HG02970 (cell line): Measurements from ENCODE around the gene RC3H2.
A peak's percentile ranks its signal among the peaks of the same experiment; 100 is the strongest.
"Not testable (repeated sequence)": the region's sequence is repeated elsewhere in the genome, so short reads cannot be mapped to it uniquely, and the experiment has no call there.

Experiments used
- ATAC-seq: cut with Tn5 transposase; IDR thresholded peaks from one replicate; pipeline ENCODE4 v1.9.1; 2021; ENCODE audit warnings: mild to moderate bottlenecking, moderate library complexity, moderate number of reproducible peaks; ENCODE audit not compliant: unreplicated experiment, low FRiP score

RC3H2 gene

DNA sequence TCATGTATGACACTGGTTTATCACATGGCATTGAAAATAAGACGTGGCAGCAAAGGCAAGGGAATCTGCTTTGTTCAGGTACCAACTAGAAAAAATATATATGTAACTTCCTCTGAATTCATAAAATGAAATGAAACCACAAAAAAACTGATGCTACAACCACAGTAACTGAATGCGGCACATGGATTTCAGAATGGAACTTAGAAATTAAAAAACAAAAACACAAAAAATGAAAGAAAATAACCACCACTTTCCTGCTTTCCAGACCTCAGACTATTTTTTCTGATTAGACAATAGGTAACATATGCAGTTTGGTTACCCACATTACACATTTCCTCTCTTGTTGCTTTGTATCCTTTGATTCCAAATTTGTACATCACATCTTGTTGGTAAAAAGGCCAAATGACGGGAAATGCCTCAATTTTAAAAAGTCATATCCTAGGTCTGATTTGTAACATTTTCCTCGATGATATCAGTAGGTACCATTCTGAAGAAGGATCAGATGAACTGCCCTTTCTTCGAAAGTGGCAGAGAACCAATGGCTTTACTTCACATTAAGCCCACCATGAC is 58.7 kb downstream of the RC3H2 start:
- ATAC-seq = no peak

DNA sequence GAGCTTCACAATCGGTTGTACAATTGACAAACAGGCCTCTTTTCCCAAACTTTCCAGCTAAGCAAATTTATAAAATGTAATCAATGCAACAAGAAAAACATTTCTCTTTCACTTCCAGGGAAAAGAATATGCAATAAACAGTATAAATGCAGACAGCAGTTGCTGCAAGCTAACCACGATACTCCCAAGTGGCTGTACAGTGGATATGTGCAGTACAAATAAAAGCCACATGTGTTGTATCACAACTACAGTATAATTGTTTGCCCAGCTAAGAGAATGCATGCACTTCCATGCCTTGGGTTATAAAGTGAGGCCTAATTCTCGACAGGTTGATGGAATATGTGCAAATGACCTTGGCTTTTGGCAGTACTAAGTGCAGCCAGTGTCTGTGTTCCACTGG is 60.0 kb downstream of the RC3H2 start:
- ATAC-seq = no peak

DNA sequence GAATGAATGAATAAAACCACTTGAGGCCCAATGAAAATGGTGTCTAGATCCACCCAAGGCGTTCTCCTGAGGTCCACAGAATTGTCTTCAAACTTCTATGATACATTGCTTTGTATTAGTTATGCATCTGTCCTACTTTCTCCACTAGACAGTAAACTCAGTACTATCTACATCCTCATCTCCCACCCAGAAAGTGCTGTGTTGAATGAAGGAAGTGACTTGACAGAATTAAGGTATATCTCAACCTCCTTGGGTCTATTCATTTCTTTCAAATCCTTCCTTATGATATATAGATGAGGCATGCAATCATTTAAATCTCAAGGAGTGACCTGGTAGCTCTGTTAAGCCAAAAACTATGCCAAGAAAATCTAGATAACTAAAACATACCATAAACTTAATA is 61.0 kb downstream of the RC3H2 start:
- ATAC-seq = no peak

DNA sequence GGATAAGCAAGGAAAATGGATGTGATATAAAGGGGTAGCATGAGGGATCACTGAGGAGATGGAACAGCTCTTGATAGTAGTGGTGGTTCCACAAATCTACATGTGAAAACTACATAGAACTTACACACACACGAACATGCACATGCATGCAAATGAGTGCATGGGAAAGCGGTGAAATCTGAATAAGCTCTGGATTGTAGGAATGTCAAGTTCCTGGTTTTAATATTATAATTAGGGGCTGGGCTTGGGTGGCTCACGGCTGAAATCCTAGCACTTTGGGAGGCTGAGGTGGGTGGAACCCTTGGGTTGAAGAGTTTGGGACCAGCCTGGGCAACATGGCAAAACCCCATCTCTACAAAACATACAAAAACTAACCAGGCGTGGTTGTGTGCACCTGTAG is 63.7 kb downstream of the RC3H2 start:
- no peak for ATAC-seq

DNA sequence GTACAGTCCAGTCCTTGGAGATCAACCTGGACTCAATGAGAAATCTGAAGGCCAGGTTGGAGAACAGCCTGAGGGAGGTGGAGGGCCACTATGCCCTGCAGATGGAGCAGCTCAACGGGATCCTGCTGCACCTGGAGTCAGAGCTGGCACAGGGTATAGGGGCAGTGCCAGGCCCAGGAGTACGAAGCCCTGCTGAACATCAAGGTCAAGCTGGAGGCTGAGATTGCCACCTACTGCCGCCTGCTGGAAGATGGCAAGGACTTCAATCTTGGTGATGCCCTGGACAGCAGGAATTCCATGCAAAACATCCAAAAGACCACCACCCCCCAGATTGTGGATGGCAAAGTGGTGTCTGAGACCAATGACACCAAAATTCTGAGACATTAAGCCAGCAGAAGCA is 66.7 kb downstream of the RC3H2 start:
- ATAC-seq = not testable (repeated sequence)

DNA sequence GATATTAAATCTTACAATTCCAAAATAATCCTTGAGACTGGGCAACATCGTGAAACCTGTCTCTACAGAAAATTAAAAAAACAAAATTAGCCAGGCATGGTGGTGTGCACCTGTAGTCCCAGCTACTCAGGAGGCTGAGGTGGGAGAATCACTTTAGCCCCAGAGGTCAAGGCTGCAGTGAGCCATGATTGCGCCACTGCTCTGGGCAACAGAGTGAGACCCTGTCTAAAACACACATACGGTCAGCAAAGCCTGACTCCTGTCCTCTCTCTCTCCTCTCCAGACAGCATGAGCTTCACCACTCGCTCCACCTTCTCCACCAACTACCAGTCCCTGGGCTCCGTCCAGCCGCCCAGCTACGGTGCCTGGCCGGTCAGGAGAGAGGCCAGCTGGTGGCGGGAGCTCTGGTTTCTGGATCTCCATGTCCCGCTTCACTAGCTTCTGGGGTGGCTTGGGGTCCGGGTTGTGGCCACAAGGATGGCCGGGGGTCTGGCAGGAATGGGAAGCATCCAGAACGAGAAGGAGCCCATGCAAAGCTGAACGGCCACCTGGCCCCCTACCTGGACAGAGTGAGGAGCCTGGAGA is 67.8 kb downstream of the RC3H2 start:
- no peak for ATAC-seq

DNA sequence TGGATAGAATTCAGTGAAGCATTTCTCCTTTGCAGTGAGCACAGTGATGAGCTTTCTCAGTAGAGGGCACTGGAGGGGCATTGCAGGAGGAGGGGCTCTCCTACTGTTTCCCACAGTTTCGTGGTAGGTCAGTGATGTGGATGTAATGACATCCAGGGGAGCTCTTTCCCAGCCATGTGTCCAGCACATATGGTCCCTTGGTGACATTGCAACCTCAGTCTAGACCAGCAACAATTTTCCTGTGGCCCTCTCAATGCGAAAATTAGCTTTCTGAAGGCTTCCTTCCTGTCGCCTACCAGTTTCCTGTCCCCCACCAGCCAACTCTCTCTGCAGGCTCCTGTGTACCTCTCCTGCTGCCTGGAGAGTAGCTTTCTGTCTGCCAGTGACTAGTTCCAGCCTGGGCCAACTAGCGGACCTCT is 69.8 kb downstream of the RC3H2 start:
- ATAC-seq = no peak

DNA sequence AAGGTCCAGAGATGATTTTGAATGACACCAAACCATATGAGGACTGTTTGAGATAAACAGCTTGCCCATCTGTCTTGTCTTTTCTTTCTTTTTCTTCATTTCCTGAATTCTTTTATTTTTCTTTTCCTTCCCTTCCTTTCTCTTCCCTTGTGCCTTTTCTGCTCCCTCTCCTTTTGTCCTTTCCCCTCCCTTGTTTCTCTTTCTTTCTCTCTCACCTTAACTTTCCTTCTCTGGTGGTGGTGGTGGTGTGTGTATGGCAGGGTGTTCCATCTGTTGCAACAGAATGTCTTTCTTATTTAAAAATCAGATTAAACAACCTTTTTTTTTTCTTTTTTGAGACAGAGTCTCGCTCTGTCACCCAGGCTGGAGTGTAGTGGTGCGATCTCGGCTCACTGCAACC is 73.0 kb downstream of the RC3H2 start:
- no peak for ATAC-seq

DNA sequence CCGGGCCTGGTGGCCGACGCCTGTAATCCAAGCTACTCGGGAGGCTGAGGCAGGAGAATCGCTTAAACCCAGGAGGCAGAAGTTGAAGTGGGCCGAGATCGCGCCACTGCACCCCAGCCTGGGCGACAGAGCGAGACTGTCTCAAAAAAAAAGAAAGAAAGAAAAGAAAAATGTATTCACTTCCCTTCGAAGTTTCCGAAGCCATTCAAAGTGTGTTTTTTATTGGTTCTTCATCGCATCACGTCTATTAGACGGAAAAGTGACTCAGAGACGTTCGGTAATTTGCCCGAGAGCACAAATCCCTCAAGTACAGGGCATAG is 76.2 kb downstream of the RC3H2 start:
- ATAC-seq = not testable (repeated sequence)

DNA sequence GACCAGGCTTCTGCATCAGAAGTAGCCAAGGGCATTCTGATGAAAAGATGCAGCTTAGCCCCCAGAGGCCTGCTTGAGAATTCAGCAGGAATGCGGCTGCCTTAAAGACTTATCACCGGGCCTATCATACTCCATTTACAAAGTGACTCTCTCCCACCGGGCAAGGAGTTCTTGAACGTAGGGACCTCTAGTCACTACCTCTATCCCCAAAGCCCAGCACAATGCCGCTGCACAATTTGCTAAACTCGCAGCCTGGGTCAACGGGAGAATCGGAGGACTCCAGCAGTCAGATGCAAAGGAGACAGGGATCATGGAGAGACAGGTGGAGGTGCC is 77.4 kb downstream of the RC3H2 start:
- peak; percentile 12 for ATAC-seq

DNA sequence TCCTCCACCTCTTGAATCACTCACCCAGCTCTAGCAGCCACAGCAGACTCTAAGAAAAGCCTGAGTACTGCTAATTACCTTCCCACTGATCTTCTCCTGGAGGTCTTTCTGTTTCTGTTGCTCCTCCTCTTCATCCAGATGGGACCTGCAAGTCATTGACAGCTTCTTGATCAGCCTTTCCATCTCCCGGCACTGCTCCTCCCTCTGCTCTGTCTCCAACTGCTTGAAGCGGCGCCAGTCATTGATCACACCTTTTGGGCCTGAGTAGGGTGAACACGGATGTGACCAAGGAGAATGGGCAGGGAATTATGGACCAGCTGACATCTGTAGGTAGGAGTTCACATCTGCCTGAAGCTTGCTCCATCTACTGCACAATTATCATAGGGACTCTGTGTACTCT is 82.2 kb downstream of the RC3H2 start:
- no peak for ATAC-seq

DNA sequence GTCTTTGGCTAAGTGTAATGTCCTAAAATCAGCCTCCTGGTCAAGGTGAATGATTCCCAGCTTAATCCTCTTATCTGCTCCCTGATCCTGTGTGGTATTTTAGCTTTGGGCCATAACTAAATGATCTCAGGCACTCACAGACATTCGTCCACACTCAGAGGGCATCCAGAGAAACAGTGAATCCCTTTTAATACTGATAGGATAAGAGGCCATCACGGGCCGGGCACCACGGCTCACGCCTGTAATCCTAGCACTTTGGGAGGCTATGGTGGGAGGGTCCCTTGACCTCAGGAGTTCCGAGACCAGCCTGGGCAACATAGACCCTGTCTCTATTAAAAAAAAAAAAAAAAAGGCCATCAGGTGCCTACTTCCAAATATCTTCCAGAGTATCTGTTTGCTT is 83.1 kb downstream of the RC3H2 start:
- no peak for ATAC-seq

DNA sequence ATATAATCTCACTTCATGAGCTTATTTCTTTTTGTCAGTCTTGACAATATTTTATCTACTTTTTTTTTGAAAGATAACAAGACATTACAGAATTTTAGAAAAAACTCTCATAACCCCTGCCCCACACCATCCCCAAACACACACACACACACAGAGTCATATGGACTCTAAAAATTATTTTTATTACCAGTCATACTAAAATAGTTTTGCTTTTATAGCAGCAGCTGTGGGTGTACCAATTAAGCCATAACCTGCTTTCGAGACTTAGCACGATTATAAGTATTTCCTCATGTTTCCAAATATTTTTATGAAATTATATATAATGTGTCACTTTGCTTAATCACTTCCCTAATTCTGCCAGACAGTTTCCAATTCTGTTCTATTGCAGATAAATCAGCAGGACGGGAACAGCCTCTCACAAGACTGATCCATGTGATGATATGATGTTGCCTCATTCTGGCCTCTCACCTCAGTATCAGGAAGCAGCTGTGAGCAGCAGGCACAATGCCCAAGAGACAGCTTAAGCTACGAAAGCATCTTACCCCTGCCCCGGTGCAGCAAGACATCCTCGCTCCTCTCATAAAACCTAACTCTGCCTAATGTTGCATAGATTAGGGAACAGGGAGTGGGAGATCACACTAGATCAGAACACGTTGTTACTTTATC is 83.7 kb downstream of the RC3H2 start:
- no peak for ATAC-seq

DNA sequence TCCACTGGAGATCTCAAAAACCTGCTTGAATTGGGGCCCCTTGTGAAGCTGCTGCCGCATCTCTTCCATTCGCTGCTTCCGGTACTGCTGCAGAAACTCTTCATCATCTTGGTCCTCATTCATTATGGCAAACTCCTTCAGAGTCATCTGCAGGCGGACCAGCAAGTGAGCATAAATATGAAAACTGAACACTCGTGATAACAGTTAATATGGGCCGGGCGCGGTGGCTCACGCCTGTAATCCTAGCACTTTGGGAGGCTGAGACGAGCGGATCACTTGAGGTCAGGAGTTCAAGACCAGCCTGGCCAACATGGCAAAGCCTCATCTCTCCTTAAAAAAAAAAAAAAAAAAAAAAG is 84.7 kb downstream of the RC3H2 start:
- no peak for ATAC-seq

DNA sequence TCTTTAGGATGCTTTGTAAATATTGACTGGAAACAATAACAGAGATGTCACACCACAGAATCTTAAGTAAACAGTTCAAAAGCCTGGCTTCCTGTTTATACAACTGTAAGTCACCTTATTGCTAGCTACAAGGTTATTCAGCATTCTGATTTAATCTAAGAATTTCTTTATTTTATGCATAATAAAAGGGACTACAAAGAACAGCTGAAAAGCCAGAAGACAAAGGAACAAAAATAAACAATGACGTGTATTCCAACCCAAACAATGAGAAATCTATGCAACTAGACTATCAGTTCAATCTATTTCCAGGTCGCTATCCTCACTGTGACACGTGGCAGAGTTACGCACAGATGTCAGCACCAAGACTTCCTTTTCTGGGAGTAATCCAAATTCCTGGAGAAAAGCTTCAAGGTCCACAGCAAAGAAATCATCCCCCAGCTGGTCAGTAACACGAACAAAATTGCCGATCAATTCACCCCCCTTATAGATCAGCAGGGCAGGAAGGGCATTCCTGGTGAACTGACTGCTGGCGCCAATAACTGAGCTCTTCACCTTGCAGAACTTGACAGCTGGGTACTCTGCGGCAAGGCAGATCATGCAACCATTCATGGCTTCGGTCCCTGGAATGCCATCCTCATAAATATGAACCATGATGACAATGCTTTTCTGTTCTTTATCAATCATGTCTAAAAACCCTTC is 85.2 kb downstream of the RC3H2 start:
- ATAC-seq = no peak

DNA sequence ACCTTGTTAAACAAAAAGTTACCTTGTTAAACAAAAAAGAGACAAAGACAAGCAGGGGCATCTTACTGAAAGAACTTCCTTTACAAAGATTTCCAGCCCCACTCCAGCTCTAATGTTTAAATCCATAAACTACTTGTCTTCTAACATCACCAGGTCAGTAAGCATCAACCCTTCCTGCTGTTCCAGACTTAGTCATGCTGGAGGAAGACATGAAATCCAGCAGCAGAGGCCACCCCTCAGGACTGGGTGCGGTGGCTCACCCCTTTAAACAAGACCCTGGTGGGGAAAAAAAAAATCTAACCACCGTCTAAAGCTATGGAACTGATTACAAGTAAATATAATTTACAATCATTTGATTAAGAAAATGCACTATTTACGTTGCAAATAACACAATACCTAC is 85.8 kb downstream of the RC3H2 start:
- ATAC-seq = no peak

DNA sequence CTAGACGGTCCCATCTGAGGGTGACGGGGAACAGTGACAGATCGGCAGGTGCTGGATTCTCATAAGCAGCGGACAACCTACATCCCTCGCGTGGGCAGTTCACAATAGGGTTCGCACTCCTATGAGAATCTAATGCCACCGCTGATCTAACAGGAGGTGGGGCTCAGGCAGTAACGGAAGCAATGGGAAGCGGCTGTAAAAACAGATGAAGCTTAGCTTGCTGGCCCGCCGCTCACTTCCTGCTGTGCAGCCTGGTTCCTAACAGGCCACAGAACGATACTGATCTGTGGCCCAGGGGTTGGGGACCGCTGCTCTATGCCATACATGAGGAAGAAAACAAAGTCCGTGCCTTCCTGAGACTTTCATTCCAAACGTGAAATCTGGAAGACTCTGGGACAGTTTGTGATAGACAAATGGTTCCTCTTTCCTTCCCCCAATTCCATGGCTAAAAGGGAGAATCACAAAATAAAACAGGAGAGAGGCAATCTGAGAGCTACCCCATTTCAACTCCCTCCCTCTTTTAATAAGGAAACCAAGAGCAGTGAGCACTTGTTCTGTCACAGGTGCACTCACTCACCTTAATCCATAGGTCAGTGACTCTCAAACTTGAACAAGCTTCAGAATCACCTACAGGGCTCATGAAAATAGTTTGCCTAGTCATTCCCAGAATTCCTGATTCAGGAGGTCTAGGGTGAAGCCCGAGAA is 88.8 kb downstream of the RC3H2 start:
- ATAC-seq = no peak

DNA sequence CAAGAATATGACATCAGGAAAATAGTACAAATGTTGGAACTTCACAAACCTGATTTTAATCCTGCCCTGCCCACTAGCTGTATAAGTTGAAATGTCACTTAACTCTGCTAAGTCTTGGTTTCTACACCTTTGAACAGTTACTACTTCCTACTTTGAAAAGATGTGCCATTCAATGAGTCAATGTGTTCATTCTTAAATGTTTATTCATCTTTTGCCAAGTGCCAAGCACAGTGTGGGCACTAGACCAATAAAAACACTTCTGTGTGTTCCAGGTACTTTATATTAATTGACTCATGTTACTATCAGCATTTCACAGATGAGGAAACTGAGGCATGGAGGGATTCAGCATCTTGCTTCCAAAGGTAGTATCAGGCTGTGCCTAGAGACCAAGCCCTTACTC is 89.6 kb downstream of the RC3H2 start:
- ATAC-seq = no peak

DNA sequence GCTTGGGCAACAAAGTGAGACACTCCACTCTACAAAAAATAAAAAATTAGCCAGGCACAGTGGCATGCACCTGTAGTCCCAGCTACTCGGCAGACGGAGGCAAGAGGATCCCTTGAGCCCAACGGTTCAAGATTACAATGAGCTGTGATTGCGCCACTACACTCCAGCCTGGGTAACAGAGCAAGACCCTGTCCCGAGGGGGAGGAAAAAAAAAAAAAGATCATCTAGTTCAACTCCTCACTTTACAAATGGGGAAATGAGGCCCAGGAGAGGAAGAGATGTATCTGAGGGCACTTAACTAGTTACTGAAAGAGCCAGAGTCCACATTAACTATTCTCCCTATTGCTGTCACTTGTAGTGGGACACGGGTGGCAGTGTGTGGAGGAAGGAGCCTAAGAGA is 90.6 kb downstream of the RC3H2 start:
- ATAC-seq = no peak

DNA sequence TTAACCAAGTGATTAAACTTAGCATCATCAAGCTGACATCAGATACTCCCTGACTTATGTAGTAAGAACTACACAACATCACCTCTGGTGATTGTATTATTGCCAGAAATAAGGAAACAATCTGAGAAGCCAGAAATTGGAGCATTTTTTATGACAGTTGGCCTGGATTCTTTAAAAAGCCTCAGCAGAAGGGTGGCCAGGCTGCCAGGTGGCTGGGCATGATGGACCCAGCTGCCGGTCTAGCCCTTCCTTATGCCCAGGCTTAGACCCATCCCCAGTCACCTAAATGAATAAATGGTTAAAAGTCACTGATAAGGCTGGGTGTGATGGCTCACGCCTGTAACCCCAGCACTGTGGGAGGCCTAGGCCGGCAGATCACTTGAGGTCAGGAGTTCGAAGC is 92.4 kb downstream of the RC3H2 start:
- ATAC-seq = no peak

DNA sequence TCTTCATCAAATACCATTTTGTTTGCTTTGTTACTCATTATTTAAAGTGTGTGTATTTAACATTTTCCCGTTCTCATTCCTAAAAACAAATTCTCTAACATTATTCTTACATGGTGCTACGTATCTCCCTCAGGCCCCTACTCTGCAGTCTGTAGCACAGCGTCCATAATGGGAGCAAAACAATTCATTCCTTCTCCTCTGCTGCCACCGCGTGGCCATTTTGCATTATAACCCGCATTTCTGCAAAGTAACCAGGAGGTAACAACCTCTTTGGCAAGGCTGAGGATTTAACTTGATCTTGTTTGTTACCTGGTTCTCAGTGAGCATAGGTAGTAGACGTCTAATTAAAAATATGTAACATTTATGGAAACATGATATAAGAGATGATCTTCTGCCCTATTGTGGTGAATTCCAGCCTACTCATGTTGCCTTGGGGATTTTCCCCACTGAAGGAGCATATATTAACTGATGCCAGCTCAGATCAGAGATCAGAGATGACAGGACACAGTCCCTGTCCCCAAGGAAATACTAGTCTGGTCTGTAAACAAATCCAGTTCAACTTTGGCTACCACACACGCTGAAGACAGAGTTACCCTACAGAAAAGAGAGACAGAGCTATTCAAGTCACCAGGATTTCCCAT is 94.7 kb downstream of the RC3H2 start:
- ATAC-seq = no peak
